Stimulated activated CD8-positive, alpha-beta memory T cell treated with anti-CD3 and anti-CD28 coated beads, Interleukin-12 subunit alpha, Interleukin-12 subunit beta, amount 100 ng/mL, for 24 hours (primary cell): ENCODE measurements around the gene UBFD1.
A peak's percentile ranks its signal among the peaks of the same experiment; 100 is the strongest.
"Not testable (repeated sequence)": the region's sequence is repeated elsewhere in the genome, so short reads cannot be mapped to it uniquely, and the experiment has no call there.

ENCODE experiments used
- DNase-seq: peaks from one replicate; pipeline ENCODE4 v3.0.0-alpha.2; 2020; ENCODE audit errors: extremely low read depth

UBFD1 gene

GRCh38 chr16:23567602-23568001, 10.1 kb downstream of the UBFD1 start:
- no peak for DNase-seq

DNA sequence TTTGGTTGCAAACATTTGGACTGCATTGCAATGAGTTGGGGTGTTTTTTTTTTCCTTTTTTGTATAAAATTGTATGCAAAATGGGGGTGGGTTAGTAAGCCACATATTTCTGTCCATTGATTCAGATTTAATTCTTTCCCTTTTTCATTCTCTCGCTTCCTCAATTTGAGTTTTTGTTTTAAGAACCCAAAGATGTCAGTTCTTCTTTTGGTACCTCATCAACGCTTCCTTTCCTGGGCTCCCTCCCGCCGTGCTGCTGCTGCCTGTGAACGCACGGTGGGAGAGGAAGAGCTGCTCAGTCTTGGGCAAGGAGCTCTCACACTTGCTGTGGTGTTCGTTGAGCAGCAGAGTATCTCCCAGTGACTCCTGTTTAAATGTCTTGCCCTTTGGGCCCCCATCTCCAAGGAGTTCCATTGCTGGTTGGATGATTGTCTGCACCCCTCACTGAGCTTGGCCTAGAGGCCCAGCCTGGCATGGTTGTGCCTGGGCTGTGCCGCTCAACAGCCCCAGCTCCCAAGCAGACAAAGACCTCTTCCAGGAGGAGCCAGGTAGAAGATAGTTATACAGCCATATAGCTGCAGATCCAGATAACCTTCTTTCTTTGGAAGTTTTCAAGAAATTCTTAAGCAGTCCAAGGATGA, 13.6 kb downstream of the UBFD1 start:
- no peak for DNase-seq

DNA sequence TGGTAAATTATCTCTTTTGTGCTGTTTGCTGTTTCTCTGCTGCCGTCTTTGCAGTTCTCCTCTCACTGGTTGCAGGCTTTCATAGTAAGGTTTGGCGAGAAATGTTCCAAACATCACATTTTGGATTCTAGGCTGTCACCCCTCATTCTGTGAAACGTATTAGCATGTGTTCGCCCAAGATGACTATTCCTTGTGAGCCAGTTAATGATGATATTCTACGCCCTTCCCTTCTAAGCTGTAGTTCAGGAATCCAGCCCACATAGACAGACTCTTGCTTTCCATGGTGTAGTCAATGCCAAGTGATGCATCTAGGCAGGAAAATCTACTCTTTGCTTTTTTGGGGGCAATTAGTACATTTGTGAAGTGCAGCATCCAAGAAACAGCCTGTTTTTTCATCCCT, 14.4 kb downstream of the UBFD1 start:
- DNase-seq, result no peak

- DNase-seq, result no peak
Observed at GRCh38 chr16:23572394-23572793, 14.9 kb downstream of the UBFD1 start.

DNA sequence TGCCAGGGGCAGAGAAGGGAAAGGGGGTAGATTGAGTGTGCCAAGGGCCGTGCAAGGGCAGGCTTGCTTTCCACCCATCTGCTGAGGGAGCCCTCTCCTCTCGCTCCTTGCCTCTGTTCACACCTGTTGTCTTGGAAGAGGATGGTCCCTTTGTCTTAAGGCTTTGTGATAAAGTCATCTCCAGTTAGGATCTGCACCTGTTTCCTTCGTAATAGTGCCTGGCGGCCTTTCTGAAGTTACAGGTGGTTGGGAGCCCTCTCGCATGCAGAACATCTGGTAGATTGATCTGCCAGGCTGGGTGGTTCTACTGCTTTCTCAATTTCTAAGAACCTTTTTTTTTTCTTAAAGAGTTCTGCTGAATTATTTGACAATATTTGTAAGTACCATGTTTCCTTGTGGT, 16.3 kb downstream of the UBFD1 start:
- no peak for DNase-seq

DNA sequence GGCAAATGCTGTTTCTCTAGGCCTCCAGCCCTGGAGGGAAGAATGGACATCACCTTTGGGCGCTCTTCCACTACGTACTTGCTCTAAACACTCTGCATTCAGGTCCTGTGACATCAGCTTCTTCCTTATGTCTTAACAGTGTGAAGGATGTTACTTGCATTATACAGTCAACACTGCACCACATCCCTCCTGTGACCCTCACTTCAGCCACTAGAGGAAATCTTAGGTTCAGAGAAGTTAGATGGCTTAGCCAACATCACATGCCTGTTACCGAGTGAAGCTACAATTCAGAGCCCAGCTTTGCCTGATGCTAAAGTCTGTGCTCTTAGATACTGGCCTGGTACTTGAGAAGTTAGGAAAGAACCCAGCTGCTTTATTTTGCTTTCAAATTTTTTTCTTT, 18.3 kb downstream of the UBFD1 start:
- DNase-seq, result no peak

DNA sequence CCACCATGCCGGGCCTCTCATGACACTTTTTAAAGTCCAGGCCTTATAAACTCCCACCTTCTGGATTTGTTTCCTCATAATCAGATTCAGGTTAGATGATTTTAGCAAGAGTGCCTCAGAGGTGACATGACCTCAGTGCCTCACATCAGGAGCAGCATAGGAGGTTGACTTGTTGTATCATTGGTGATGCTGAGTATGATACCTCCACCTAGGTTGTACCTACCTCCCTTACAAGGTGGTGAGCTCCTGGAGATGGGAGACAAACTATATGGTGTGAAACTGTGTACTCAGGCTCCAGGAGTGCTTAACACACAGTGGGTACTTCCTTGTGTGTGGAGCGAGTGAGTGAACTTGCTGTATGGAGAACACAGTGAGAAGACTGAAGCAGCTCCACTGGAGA, 20.0 kb downstream of the UBFD1 start:
- no peak for DNase-seq

- no peak for DNase-seq
Observed at GRCh38 chr16:23578101-23578830, 20.7 kb downstream of the UBFD1 start.

DNA sequence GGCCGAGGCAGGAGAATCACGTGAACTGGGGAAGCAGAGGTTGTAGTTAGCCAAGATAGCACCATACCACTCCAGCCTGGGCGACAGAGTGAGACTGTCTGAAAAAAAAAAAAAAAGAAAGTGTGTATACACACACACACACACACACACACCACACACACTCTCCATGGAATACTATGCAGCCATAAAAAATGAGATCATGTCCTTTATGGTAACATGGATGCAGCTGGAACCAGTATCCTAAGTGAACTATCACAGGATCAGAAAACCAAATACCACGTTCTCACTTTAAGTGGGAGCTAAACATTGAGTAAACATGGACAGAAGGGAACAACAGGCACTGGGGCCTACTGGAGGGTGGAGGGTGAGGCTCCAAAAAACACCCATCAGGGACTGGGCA, 21.8 kb downstream of the UBFD1 start:
- DNase-seq, result no peak

GRCh38 chr16:23580391-23580790, 22.9 kb downstream of the UBFD1 start:
- DNase-seq, result no peak

GRCh38 chr16:23581764-23582163, 24.2 kb downstream of the UBFD1 start:
- DNase-seq, result no peak

GRCh38 chr16:23583271-23583670, 25.7 kb downstream of the UBFD1 start:
- DNase-seq, result not testable (repeated sequence)

DNA sequence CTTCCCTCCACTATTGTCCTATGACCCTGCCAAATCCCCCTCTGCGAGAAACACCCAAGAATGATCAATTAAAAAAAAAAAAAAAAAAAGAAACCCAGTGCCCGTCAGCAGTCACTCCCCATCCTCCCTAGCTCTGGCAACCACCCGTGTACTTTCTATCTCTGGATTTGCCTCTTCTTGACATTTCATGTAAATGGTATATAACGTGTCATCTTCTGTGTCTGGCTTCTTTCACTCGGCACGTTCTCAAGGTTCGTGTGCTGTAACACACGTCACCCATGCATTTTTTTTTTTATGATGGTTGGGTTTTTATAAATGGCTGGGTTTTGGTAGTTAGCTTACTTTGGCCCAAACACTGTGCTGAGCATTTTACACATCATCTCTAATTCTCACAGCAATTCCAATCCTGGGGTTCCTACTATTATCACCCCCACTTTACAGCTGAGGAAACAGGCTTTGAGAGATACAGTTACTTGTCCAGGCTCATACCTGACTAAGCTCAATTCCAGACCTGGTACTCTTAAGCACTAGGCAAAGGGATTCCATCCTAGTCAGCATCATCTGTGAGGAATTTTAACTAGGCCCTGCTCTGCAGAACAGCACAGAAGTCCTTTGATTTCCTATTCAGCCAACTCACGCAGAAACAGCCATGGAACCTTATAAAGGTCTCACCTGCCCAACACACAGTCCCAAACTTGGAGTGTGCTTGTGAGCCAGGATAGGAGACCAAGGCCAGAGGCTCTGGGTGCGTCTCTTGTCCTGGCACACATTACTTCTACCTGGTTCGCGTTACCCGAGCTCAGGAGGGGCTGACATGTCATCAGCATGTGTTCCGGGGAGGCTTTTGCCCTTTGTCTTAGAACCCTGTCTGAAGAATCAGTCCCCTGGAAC, 26.9 kb downstream of the UBFD1 start:
- DNase-seq, result no peak

GRCh38 chr16:23587726-23588125, 30.2 kb downstream of the UBFD1 start:
- DNase-seq, result no peak

GRCh38 chr16:23590181-23590580, 32.7 kb downstream of the UBFD1 start:
- DNase-seq, result no peak

DNA sequence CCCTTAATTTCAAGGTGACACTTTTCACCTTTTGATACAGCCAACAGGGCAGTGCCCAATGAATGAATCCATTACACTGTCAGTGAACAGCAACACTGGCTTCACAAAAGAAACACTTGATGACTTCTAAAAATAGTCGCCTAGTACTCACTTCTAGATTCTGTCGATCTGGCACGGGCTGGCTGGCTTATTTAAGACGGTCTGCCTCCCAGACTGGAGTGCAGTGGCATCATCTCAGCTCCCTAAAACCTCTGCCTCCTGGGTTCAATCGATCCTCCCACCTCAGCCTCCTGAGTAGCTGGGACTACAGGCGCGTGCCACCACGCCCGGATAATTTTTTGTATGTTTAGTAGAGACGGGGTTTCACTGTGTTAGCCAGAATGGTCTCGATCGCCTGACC, 36.7 kb downstream of the UBFD1 start:
- DNase-seq, result no peak

GRCh38 chr16:23595246-23595950, 37.9 kb downstream of the UBFD1 start:
- no peak for DNase-seq

DNA sequence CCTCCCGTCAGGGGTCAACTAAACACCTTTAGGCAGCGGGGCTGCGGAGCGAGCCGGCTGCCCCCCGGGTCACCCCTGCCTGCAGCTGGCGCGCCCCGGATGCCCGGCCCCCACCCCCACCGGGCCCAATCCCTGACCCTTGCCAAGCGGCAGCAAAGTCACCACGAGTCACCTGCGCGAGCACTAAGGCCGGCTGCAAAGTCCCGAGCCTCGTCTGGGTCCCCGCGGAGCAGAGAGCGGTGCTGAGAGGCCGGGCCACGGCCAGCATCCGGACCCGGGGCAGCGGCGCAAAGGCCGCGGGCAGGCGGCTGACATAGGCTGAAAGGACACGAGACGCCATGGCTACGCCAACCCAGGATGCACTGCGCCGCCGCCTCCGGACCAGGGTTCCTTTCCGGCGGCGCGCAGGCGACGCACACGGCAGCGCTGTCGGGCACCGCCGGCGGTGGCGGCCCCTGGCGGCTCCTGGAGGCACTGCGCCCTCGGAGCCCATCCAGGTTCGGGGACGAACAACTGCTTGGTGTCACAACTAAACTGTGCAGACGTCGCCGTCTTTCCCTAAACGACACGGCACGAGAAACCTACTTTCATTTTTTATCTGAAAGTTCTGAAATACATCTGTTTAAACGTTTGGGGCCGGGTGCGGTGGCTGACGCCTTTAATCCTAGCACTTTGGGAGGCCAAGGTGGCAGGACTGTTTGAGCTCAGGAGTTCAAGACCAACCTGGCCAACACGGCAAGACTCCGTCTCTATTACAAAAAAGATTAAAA, 38.6 kb downstream of the UBFD1 start, which contains the start of gene NDUFAB1:
Gene NDUFAB1 (minus strand): TSS at position 366 of the 770 bp plus-strand sequence. CDS start 26 bp downstream, at position 340.
- peak; percentile 78 for DNase-seq

DNA sequence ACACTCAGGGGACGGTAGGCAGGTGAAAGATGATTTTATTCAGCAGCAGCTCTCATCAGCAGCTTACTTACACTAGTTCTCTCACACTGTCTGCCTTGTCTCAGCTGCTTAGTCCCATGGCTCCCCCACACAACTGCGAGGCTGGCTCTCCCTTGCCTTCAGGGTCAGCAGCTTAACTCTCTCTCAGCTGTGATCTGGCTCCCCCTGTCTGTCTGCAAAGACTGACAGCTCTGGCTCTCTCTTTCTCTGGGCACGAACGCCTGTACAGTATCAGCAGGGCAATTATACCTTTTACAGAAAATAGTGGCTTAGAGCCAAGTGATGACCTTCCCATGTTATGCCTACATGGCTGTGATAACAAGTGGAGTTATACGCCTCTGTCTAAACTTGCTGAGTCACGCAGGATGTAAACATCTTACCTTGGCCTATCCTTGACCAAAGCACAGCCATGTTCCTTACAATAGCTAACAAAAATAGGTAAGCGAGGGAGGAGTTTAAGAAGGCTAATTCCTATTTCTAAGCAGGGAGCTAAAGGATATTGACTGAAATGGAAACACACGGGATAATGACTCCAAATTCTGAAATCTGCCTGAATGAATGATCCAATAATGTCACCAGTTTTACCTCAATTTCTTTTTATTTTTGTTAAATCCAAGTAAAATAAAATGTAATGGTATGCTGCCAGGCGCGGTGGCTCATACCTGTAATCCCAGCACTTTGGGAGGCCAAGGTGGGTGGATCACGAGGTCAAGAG, 39.7 kb downstream of the UBFD1 start:
- no peak for DNase-seq

DNA sequence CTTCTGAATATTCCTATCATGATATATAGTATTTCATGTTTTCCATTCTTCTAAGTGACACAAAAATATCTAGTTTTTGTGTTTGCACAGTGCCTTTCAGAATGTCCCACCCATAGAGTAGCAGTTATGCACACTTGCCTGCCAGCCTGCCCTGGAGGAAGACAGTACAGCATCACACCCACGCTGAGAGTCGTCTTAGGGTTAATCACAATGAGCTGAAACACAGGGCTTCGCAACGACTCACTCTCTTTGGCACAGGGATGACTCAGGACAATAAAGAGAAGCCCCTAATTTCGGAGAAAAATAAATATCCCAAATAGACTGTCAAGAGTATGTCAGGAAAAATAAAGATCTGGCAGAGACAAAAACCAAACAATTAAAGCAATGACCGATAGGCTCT, 50.2 kb downstream of the UBFD1 start:
- DNase-seq, result no peak
